SK-N-SH (cell line): Measurements from ENCODE around the gene PIAS2. TPM values are rescaled to one million over a fixed set of nuclear protein-coding genes. Genes with fewer than 3 reads are reported as not detected.

Source experiments
- CTCF ChIA-PET: fragments of 300-600, 350-600 bp; formaldehyde crosslinking; extraction: SDS; loops from one replicate; lab custom pipeline; 2021; lab: Yijun Ruan, JAX
- POLR2A ChIA-PET: fragments of 350-600 bp; sonication (Branson Sonifier 250); formaldehyde crosslinking; extraction: SDS; loops from one replicate; lab custom pipeline; 2020; ENCODE audit warnings: antibody characterized with exemption, inconsistent platforms; lab: Yijun Ruan, JAX
- DNase-seq: peaks from one replicate; pipeline ENCODE4 v3.0.0; 2012
- H2AFZ ChIP-seq: fragments of 200-600 bp; sonication (generic); 2 replicates; pipeline ENCODE4 v1.8.1; 2016; ENCODE audit warnings: antibody characterized with exemption, mild to moderate bottlenecking, low read depth
- H3F3A ChIP-seq: fragments of 200-600 bp; sonication (generic); replicated peaks from 2 replicates; pipeline ENCODE3; 2016; ENCODE audit warnings: antibody characterized with exemption, mild to moderate bottlenecking; ENCODE audit not compliant: insufficient read depth
- H3K27ac ChIP-seq, 2 experiments: fragments of 200-500 bp in 1 of 2; fragments of 200-600 bp in 1 of 2; sonication (Bioruptor generic) in 1 of 2; sonication (generic), shearing (Covaris generic) in 1 of 2; 2 replicates each; pipeline versions ENCODE4 v1.5.1 to v1.6.1; 2014 to 2016; ENCODE audit warnings: low read depth in 2 of 2, inconsistent platforms in 1 of 2, low read length in 1 of 2, mild to moderate bottlenecking in 1 of 2, mixed read lengths in 1 of 2
- H3K27me3 ChIP-seq: fragments of 200-600 bp; sonication (generic), shearing (Covaris generic); 2 replicates; pipeline ENCODE4 v1.6.1; 2016; ENCODE audit warnings: mixed run types; ENCODE audit not compliant: insufficient read depth
- H3K36me3 ChIP-seq, 2 experiments: fragments of 200-500 bp in 1 of 2; fragments of 200-600 bp in 1 of 2; sonication (Bioruptor generic) in 1 of 2; sonication (generic) in 1 of 2; replicated peaks in 1 of 2; 2 replicates each; pipeline versions ENCODE3 to v1.5.1; 2014 to 2016; ENCODE audit warnings: low read length in 1 of 2, mild to moderate bottlenecking in 1 of 2; ENCODE audit not compliant: insufficient read depth in 2 of 2, control insufficient read depth in 1 of 2
- H3K4me1 ChIP-seq, 2 experiments: fragments of 200-500 bp in 1 of 2; fragments of 200-600 bp in 1 of 2; sonication (Bioruptor generic) in 1 of 2; sonication (generic), shearing (Covaris generic) in 1 of 2; 2 replicates each; pipeline versions ENCODE4 v1.5.1 to v1.6.1; 2014 to 2016; ENCODE audit warnings: low read depth in 1 of 2, low read length in 1 of 2, mixed run types in 1 of 2; ENCODE audit not compliant: insufficient read depth in 2 of 2, control insufficient read depth in 1 of 2
- H3K4me2 ChIP-seq: fragments of 200-600 bp; sonication (generic), shearing (Covaris generic); 2 replicates; pipeline ENCODE4 v1.6.1; 2017; ENCODE audit warnings: mixed run types
- H3K4me3 ChIP-seq, 2 experiments: fragments of 200-500 bp in 1 of 2; fragments of 200-600 bp in 1 of 2; sonication (Bioruptor generic) in 1 of 2; sonication (generic), shearing (Covaris generic) in 1 of 2; 2 replicates each; pipeline versions ENCODE4 v1.5.1 to v1.8.1; 2014 to 2016; ENCODE audit warnings: low read depth in 2 of 2, inconsistent platforms in 1 of 2, low read length in 1 of 2, mild to moderate bottlenecking in 1 of 2, mixed read lengths in 1 of 2, moderate library complexity in 1 of 2
- H3K79me2 ChIP-seq: fragments of 200-600 bp; sonication (generic); 2 replicates; pipeline ENCODE4 v1.8.1; 2017; ENCODE audit warnings: mild to moderate bottlenecking; ENCODE audit not compliant: insufficient read depth
- H3K9ac ChIP-seq: fragments of 200-600 bp; sonication (generic); 2 replicates; pipeline ENCODE4 v1.6.1; 2017; ENCODE audit warnings: mixed run types
- H3K9me2 ChIP-seq: fragments of 200-600 bp; sonication (generic); 2 replicates; pipeline ENCODE4 v1.6.1; 2017; ENCODE audit warnings: mixed run types
- H3K9me3 ChIP-seq: fragments of 200-600 bp; sonication (generic); 2 replicates; pipeline ENCODE4 v1.6.1; 2017; ENCODE audit warnings: mixed run types, mild to moderate bottlenecking, moderate library complexity
- H4K20me1 ChIP-seq: fragments of 200-600 bp; sonication (generic); 2 replicates; pipeline ENCODE4 v1.6.1; 2017; ENCODE audit warnings: mild to moderate bottlenecking, mixed run types; ENCODE audit not compliant: insufficient read depth
- ELF1 ChIP-seq: IDR thresholded peaks from 2 replicates; pipeline ENCODE4 v1.4.0; 2012
- EZH2phosphoT487 ChIP-seq: fragments of 200-600 bp; sonication (generic); IDR thresholded peaks from 2 replicates; pipeline ENCODE4 v1.6.1; 2017; ENCODE audit warnings: low read depth, mixed run types, mild to moderate bottlenecking, antibody characterized with exemption, moderate library complexity, borderline replicate concordance
- FOXM1 ChIP-seq: IDR thresholded peaks from 2 replicates; pipeline ENCODE4 v1.4.0; 2012; ENCODE audit warnings: low read depth, mild to moderate bottlenecking
- GABPA ChIP-seq: IDR thresholded peaks from 2 replicates; pipeline ENCODE4 v1.4.0; 2012; ENCODE audit warnings: low read depth, mild to moderate bottlenecking
- GATA2 ChIP-seq: sonication (generic); formaldehyde crosslinking; IDR thresholded peaks from 2 replicates; pipeline ENCODE4 v1.5.0; 2020; ENCODE audit warnings: mild to moderate bottlenecking, missing genetic modification reagents
- IRF3 ChIP-seq: fragments of 150-350 bp; IDR thresholded peaks from 2 replicates; pipeline ENCODE4 v1.6.1; 2016; ENCODE audit warnings: mild to moderate bottlenecking, low read depth, low read length
- JUND ChIP-seq: IDR thresholded peaks from 2 replicates; pipeline ENCODE4 v1.4.0; 2012
- MEF2A ChIP-seq: IDR thresholded peaks from 2 replicates; pipeline ENCODE4 v1.4.0; 2012; ENCODE audit warnings: low read depth, borderline replicate concordance
- MXI1 ChIP-seq: IDR thresholded peaks from 2 replicates; pipeline ENCODE4 v1.6.1; 2012; ENCODE audit warnings: mild to moderate bottlenecking, low read depth, low read length, improper control_type of control experiment
- NFIC ChIP-seq: IDR thresholded peaks from 2 replicates; pipeline ENCODE4 v1.4.0; 2012; ENCODE audit warnings: borderline replicate concordance
- NRF1 ChIP-seq: IDR thresholded peaks from 2 replicates; pipeline ENCODE4 v1.6.1; 2012; ENCODE audit warnings: low read depth, mild to moderate bottlenecking, low read length
- POLR2AphosphoS5 ChIP-seq: IDR thresholded peaks from 2 replicates; pipeline ENCODE4 v1.6.1; 2012; ENCODE audit warnings: low read depth, low read length
- RAD21 ChIP-seq: IDR thresholded peaks from 2 replicates; pipeline ENCODE4 v1.6.1; 2012; ENCODE audit warnings: mild to moderate bottlenecking, low read length
- RCOR1 ChIP-seq: fragments of 150-350 bp; IDR thresholded peaks from 2 replicates; pipeline ENCODE4 v1.6.1; 2017; ENCODE audit warnings: antibody characterized with exemption, low read length
- REST ChIP-seq: IDR thresholded peaks from 2 replicates; pipeline ENCODE4 v1.6.1; 2012; ENCODE audit warnings: mild to moderate bottlenecking, low read depth, low read length, moderate library complexity
- RFX5 ChIP-seq: IDR thresholded peaks from 2 replicates; pipeline ENCODE4 v1.6.1; 2012; ENCODE audit warnings: mild to moderate bottlenecking, improper control_type of control experiment, low read length
- RXRA ChIP-seq: IDR thresholded peaks from 2 replicates; pipeline ENCODE4 v1.4.0; 2012; ENCODE audit warnings: low read depth, mild to moderate bottlenecking, borderline replicate concordance
- TAF1 ChIP-seq: IDR thresholded peaks from 2 replicates; pipeline ENCODE4 v1.6.1; 2012; ENCODE audit warnings: low read depth, mild to moderate bottlenecking, low read length, moderate library complexity, borderline replicate concordance
- TCF12 ChIP-seq: IDR thresholded peaks from 2 replicates; pipeline ENCODE4 v1.4.0; 2012
- USF1 ChIP-seq: IDR thresholded peaks from 2 replicates; pipeline ENCODE4 v1.4.0; 2012; ENCODE audit warnings: low read depth, borderline replicate concordance
- YY1 ChIP-seq: IDR thresholded peaks from 2 replicates; pipeline ENCODE4 v1.4.0; 2012; ENCODE audit warnings: low read depth, mild to moderate bottlenecking
- WGBS: methylation state at CpG from one replicate; pipeline ENCODE4 v1.1.6; 2017; ENCODE audit warnings: low lambda C conversion rate; 5-methylcytosine and 5-hydroxymethylcytosine counted together
- polyA plus RNA-seq, 3 experiments: library from polyadenylated mRNA; depleted of rRNA; stranded (reverse); fragments of >200 nt; gene quantifications; 2 replicates each; pipeline ENCODE4 v1.2.3, GENCODE V29; 2012

PIAS2 gene
- polyA plus RNA-seq, 1 of the 3 experiments (the other 2 are of a cell fraction), result 9.0 TPM

DNA sequence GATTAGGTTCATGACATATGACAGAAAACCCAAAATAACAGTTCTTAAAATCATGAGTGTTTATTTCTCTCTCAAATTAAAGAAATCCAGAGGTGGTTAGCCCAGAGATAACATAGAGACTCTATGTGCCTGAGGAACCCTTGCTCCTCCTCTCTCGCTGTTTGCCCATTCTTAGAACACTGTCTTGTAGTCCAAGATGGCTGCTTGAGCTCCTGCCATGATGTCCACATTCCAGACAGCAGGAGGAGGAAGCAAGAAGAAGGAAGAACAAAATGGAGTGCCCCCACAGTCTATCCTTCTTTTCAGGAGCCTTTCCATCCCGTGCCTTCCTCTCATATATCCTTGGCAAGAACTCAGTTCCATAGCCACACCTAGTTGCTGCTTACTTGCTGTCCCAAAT, 146.6 kb downstream of the PIAS2 start:
- Histone ChIP-seq H3K9ac (no peak overlapping the region), H3K4me2 (no peak overlapping the region), H3K79me2 (no peaks in the 10 kb centered on the region), H3K27ac (no peak overlapping the region), H3K36me3 (no peaks in the 10 kb centered on the region), H4K20me1 (no peaks in the 10 kb centered on the region), H3K4me3 (no peak overlapping the region), H2AFZ (no peak overlapping the region), H3K27me3 (no peaks in the 10 kb centered on the region), H3F3A (no peaks in the 10 kb centered on the region), H3K9me3 (no peaks in the 10 kb centered on the region), H3K9me2 (no peaks in the 10 kb centered on the region), H3K4me1 (peaks cover 0 to 5% of the 10 kb centered on the region in 2 experiments; a peak in 1 of 4 replicates)
- TF ChIP-seq RCOR1, result no peak
- TF ChIP-seq GATA2 (CRISPR knock-in tag), result no peak
- no peak for TF ChIP-seq USF1
- no peak for TF ChIP-seq REST
- TF ChIP-seq TCF12, result no peak
- no peak for TF ChIP-seq MXI1
- TF ChIP-seq YY1, result no peak
- TF ChIP-seq ELF1, result no peak
- no peak for TF ChIP-seq IRF3
- TF ChIP-seq MEF2A, result no peak
- TF ChIP-seq RXRA, result no peak
- POLR2A ChIA-PET, result no interaction called here
- DNase-seq, result no peak
- CTCF ChIA-PET, result interaction anchor here (0.8 to 1.3 kb wide), 2 partner anchors 8 to 23 kb away, joined by 3 to 4 read pairs; no protein-coding TSS in a partner anchor
- WGBS, result 40% methylated on average over 2 of the region's 2 CpGs

GRCh38 chr18:46768166-46768921, 149.0 kb downstream of the PIAS2 start:
- Histone ChIP-seq H3K4me3 (no peak overlapping the region), H3K4me2 (no peak overlapping the region), H3K9me2 (no peaks in the 10 kb centered on the region), H2AFZ (no peak overlapping the region), H3K36me3 (no peaks in the 10 kb centered on the region), H3F3A (no peaks in the 10 kb centered on the region), H3K79me2 (no peaks in the 10 kb centered on the region), H3K4me1 (peaks cover 0 to 5% of the 10 kb centered on the region in 2 experiments; a peak in 1 of 4 replicates), H3K9me3 (no peaks in the 10 kb centered on the region), H3K27me3 (no peaks in the 10 kb centered on the region), H3K9ac (no peak overlapping the region), H3K27ac (no peak overlapping the region), H4K20me1 (no peaks in the 10 kb centered on the region)
- ChIA-PET POLR2A (no interaction called here), CTCF (no interaction called here)
- no peak for DNase-seq
- 30% methylated on average over 7 of the region's 9 CpGs for WGBS
- TF ChIP-seq MXI1, result no peak
- TF ChIP-seq RXRA, result no peak
- no peak for TF ChIP-seq POLR2AphosphoS5
- no peak for TF ChIP-seq TAF1
- TF ChIP-seq GABPA, result no peak
- TF ChIP-seq JUND, result no peak
- no peak for TF ChIP-seq NRF1
- TF ChIP-seq YY1, result no peak
- no peak for TF ChIP-seq FOXM1
- TF ChIP-seq NFIC, result no peak
- no peak for TF ChIP-seq EZH2phosphoT487
- no peak for TF ChIP-seq RAD21
- no peak for TF ChIP-seq USF1
- TF ChIP-seq GATA2 (CRISPR knock-in tag), result no peak
- no peak for TF ChIP-seq RFX5
- no peak for TF ChIP-seq ELF1
